Mesothelial cell of epicardium (in vitro differentiated cells): Measurements from ENCODE around the gene TLR9. TPM values are rescaled to one million over a fixed set of nuclear protein-coding genes. Genes with fewer than 3 reads are reported as not detected.
A peak's percentile ranks its signal among the peaks of the same experiment; 100 is the strongest.

ENCODE experiments used
- DNase-seq, 2 experiments: peaks; one replicate each; pipeline ENCODE4 v3.0.0; 2021; ENCODE audit warnings: low spot score in 2 of 2; ENCODE audit not compliant: unreplicated experiment in 2 of 2
- H3K27ac Mint-ChIP-seq: 2 replicates; pipeline ENCODE4 v1.8.0; 2021; ENCODE audit warnings: mixed read lengths
- H3K27me3 Mint-ChIP-seq: 2 replicates; pipeline ENCODE4 v1.8.0; 2021; ENCODE audit warnings: low read depth, mixed read lengths
- H3K36me3 Mint-ChIP-seq: 2 replicates; pipeline ENCODE4 v1.8.0; 2021; ENCODE audit warnings: mixed read lengths
- H3K4me1 Mint-ChIP-seq: 2 replicates; pipeline ENCODE4 v1.8.0; 2021; ENCODE audit warnings: mixed read lengths
- H3K4me3 Mint-ChIP-seq: 2 replicates; pipeline ENCODE4 v1.8.0; 2021; ENCODE audit warnings: mild to moderate bottlenecking, moderate library complexity, mixed read lengths
- H3K9me3 Mint-ChIP-seq: 2 replicates; pipeline ENCODE4 v1.8.0; 2021; ENCODE audit warnings: mixed read lengths
- total RNA-seq: library from RNA; stranded (reverse); gene quantifications from 3 replicates; pipeline ENCODE4 v1.2.1, GENCODE V29; 2021
- TF ChIP-seq, protein P1 (sequence below): fragments of 200-600 bp; sonication (generic); IDR thresholded peaks from one replicate; pipeline ENCODE4 v1.5.0; 2021; ENCODE audit warnings: antibody characterized with exemption; ENCODE audit not compliant: unreplicated experiment

Gene TLR9
- total RNA-seq, 1 donor from 2014 or later = 0.16 TPM

DNA sequence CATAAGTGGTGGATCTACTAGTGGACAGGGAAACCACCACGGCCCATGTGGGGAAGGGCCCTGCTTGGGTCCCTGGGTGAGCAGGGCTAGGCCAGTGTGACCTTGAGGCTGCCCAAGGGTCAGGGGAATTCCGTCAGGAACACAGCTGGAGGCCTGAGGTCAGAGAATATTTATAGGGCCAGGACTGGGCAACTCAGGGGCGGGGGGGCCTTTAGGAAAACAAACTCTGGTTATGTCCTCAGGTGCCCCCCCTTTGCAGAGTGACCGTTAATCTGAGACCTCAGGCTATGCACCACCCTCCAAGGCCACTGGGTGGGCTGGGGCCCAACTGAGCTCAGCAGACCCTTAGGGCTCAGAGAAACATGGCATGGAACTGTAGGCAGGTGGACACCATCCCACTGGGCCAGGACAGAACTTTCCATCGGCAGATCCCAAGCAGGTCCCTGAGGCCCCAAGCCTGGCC is 11.0 kb upstream of the TLR9 start:
- H3K36me3 Mint-ChIP-seq = peaks cover 2% of the 10 kb centered on the region
- peaks cover 16% of the 10 kb centered on the region for H3K4me1 Mint-ChIP-seq
- TF ChIP-seq, protein P1, sequence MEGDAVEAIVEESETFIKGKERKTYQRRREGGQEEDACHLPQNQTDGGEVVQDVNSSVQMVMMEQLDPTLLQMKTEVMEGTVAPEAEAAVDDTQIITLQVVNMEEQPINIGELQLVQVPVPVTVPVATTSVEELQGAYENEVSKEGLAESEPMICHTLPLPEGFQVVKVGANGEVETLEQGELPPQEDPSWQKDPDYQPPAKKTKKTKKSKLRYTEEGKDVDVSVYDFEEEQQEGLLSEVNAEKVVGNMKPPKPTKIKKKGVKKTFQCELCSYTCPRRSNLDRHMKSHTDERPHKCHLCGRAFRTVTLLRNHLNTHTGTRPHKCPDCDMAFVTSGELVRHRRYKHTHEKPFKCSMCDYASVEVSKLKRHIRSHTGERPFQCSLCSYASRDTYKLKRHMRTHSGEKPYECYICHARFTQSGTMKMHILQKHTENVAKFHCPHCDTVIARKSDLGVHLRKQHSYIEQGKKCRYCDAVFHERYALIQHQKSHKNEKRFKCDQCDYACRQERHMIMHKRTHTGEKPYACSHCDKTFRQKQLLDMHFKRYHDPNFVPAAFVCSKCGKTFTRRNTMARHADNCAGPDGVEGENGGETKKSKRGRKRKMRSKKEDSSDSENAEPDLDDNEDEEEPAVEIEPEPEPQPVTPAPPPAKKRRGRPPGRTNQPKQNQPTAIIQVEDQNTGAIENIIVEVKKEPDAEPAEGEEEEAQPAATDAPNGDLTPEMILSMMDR = peak; percentile 24
- DNase-seq = no peak
- no peaks in the 10 kb centered on the region for H3K27me3 Mint-ChIP-seq
- H3K9me3 Mint-ChIP-seq = no peaks in the 10 kb centered on the region
- no peak overlapping the region for H3K4me3 Mint-ChIP-seq
- H3K27ac Mint-ChIP-seq = no peak overlapping the region

DNA sequence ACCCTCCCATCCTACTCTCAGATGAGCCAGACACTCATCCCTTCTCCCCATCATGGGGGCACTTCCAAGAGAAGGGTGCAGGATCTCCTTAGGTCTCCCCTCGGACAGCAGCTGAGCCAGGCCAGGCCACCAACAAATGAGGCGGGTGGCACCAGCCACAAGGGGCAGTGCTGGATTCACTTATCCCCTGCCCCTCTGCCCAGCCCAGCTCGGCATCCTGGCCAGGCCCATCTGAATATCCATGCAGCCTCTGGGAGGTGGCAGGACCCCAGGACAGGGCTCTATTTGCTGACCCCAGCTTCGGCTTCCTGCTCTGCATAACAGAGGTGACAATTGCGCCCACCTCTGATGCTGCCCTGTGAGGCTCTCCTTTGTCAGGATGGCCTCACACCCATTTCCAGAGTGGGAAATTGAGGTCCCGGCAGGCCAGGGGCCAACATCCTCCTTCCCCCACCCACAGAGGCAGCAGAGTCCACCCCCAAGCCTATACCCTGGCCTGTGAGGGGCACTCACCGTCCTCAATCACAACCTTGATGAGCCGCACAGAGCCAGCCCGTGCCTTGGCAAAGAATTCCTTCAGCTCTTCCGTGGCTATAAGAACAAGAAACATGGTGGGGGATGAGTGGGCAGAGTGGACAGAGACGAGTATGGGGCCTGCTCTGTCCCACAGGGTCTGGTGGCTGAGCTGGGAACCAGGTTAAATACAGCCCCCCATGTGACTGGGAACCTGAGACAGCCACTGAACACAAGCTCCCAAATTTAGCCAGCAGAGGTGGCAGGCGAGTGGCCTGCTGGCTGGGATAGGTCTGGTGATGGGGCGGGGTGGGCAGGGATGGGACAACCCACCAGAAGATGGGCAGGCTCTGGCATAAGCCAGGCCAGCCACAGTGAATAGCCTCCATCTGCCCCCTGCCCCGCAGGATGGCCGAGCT is 9.3 kb upstream of the TLR9 start:
- H3K4me3 Mint-ChIP-seq = no peak overlapping the region
- DNase-seq = no peak
- TF ChIP-seq, protein P1 = no peak
- H3K9me3 Mint-ChIP-seq = no peaks in the 10 kb centered on the region
- H3K36me3 Mint-ChIP-seq = peaks cover 11% of the 10 kb centered on the region
- no peaks in the 10 kb centered on the region for H3K27me3 Mint-ChIP-seq
- no peak overlapping the region for H3K27ac Mint-ChIP-seq
- peaks cover 11% of the 10 kb centered on the region for H3K4me1 Mint-ChIP-seq

DNA sequence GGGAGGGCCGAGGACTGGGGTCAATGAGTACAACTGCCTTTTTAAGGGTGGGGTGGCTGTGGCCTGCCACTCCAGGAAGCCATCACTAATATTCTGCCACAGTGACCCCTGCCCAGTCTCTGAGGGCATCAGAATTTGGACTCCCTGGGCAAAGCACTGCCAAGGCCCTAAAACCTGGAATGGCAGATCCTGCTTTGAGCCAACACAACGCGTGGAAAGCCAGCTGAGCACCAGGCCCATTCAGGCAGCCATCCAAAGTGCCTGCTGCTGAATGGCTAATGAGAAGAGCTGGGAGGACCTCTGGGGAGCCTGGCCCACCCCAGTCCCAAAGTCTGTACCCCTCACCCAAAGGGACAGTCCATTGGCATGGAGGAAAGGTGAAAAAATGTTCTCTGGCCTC is 8.5 kb upstream of the TLR9 start:
- DNase-seq = no peak
- Mint-ChIP-seq H3K36me3 (peaks cover 11% of the 10 kb centered on the region), H3K9me3 (no peaks in the 10 kb centered on the region), H3K27ac (no peak overlapping the region), H3K27me3 (no peaks in the 10 kb centered on the region), H3K4me3 (no peak overlapping the region), H3K4me1 (peaks cover 8% of the 10 kb centered on the region)
- TF ChIP-seq, protein P1 = no peak

DNA sequence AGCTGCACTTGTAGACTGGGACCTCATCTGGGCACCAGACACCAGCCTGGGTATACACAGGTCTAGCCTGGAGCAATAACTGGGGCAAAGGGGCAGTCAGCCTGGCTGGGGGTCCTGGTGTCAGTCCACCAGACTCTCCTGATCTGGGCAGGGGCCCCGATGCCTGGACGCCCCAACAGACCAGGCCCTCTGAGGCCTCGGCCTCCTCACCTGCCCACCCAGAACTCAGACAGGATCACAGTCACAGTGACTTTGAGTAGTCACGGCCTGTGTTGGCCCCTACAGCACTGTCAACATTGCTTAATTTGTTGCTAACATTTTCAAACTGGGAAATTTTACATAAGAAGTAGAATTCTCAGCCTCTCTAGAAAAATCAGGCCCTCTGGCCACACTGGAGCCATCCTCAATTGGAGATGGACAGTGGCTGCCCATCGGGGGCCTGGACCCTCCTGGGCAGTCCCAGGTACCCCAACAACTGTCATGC is 7.7 kb upstream of the TLR9 start:
- Mint-ChIP-seq H3K9me3 (no peaks in the 10 kb centered on the region), H3K27me3 (no peaks in the 10 kb centered on the region), H3K36me3 (peaks cover 11% of the 10 kb centered on the region), H3K4me3 (no peak overlapping the region), H3K4me1 (peaks cover 3% of the 10 kb centered on the region), H3K27ac (no peak overlapping the region)
- TF ChIP-seq, protein P1 = no peak
- DNase-seq = no peak

DNA sequence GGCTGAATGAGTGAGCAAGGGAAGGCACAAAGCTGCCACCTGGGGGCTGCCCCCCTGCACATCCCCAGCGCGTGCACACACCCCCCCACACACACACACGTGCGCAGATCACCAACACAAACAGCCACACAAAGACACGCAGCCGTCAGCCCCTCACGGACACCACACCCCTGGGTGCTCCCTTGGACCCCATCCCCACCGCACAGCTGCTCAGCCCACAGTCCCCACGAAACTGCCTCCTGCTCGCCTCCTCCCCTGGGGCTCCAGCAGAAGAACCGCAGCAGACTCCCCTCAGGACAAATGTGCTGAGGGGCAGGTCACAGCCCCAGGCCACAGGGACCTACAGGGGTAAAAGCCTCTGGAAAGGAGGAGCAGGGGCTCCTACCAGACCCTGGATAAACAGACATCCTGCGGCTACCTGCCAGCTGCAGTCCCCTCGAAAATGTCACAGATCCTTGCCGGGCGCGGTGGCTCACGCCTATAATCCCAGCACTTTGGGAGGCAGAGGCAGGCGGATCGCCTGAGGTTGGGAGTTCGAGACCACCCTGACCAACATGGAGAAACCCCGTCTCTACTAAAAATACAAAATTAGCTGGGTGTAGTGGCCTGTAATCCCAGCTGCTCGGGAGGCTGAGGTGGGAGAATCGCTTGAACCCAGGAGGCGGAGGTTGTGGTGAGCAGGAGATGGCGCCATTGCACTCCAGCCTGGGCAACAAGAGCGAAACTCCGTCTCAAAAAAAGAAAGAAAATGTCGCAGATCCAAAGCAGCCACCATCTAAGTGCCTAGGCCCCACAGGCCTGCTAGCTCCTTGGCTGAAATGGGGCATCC is 7.0 kb upstream of the TLR9 start:
- DNase-seq = no peak
- TF ChIP-seq, protein P1 = no peak
- no peak overlapping the region for H3K27ac Mint-ChIP-seq
- H3K36me3 Mint-ChIP-seq = peaks cover 11% of the 10 kb centered on the region
- H3K27me3 Mint-ChIP-seq = no peaks in the 10 kb centered on the region
- no peaks in the 10 kb centered on the region for H3K9me3 Mint-ChIP-seq
- no peak overlapping the region for H3K4me3 Mint-ChIP-seq
- peaks cover 3% of the 10 kb centered on the region for H3K4me1 Mint-ChIP-seq
